DMS79 treated with DMSO at 0.1 percent for 48 hours (cell line): Measurements from ENCODE around the gene EIF2AK2.

Source experiments
- DNase-seq: peaks from one replicate; lab custom pipeline; 2025; lab: John Stamatoyannopoulos, UW

The EIF2AK2 gene

DNA sequence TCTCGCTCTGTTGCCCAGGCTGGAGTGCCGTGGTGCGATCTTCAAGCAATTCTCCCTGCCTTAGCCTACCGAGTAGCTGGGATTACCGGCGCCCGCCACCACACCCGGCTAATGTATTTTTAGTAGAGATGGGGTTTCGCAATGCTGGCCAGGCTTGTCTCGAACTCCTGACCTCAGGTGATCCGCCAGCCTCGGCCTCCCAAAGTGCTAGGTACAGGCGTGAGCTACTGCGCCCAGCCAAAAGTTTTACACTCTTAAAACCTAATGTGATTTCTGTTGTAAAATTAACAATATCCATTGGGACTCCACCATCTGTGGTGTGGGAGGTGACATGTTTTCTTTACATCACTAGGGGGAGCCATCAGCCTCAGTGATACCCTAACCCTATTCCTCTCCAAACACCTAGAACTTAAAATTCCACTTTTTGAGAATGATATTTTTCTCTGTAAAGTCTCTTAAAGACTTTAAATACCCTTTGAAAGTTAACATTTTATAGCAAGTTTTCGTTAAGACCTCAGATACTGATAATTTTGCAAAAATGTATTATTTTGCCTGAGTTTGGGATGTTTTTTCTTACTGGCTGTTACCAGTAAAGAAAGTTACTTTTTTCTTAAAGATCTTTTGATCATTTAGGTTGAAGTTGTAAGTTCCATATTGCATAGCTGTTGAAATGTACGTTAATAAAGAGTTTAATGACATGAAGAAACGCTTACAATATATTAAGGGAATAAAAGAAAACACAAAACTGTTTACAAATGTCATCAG, 11.6 kb upstream of the EIF2AK2 start:
- peak; percentile 14 for DNase-seq

DNA sequence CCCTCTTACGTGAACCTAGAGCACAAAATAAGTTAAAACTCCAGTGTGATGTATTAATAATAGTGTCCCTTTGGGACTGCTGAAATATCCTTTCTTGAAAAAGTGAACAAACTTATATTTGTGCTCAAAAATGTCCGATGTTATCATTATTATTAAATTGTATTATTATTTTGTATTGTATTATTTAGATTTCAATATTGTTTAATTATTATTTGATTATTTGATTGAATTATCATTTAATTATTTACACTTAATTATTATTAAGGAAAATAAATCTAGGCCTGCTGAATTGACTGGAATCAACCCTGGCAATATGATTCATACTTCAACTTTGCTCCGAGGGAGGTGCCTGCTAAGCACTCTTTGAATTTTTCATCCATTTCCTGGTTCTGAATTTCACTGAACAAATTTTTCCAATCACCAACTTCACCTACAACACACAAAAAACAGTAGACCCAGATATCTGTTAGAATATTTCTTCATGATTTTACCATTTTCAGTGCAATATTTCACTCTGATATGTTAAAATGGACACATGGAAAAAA, 10.9 kb upstream of the EIF2AK2 start:
- no peak for DNase-seq

DNA sequence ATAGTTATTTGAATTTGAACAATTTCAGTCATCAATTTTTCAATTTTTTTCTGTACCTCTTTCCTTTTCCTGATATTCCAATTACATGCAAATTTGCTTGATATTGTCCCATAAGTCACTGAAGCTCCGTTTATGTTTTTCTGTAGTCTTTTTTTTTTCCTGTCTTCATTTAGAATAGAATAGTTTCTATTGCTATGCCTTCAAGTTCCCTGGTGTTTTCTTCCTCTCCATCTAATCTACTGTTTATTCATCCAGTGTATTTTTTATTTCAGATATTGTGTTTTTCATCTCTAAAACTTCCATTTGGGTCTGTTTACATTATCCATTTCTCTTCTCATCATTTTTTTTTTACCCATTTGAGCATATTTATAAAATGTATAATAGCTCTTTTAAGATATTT, 8.0 kb upstream of the EIF2AK2 start:
- no peak for DNase-seq

DNA sequence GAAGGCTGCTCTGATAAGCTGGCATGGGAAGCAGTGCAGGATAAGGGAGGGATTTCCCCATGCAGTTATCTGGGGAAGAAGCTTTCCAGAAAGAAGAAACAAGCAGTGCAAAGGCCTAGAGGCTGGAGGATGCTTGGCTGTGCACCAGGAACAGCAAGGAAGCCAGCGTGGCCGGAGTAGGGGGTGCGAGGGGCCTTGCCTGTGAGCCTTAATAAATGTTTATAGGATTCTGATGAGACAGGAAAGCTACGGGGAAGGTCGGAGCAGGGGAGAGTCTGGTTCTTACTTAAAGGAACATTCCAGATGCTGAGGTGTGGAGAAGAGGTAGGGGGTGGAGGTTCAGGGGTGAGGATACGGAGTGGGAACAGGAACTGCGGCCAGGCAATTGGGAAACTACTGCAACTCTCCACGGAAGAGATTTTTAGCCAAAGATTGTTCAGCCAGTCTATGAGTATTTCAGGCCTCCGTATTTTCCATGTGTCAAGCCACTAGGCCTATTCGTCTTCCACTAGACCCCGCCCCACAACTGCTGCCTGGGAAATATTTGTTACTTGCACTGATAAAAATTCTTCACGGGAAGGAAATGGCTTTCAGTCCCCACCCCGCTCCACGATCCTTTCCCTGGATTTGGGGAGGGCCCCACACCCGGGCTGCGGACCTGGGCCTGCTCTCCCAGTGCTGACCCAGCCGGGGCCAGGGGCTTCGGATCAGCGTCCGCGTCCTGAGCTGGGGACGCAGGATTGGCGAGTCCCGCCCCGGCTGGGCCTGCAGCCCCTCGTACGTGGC, 516 bp downstream of the EIF2AK2 start:
- DNase-seq: peak; percentile 45

DNA sequence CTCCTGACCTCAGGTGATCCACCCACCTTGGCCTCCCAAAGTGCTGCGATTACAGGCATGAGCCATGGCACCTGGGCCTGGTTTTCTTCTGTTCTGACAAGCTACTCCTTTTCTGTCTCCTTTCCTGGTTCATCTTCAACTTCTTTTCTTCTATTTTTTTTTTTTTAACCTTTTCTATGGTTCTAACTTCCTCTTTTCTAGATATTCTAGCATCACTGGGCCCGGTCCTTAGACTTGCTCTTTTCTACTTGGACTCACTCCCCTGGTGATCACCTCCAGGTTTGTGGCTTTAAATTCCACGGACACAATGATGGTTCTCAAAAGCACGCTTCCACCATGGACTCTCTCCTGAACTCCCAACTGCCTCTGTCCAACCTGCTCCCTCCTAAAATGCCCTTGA, 2.0 kb downstream of the EIF2AK2 start:
- DNase-seq: no peak

DNA sequence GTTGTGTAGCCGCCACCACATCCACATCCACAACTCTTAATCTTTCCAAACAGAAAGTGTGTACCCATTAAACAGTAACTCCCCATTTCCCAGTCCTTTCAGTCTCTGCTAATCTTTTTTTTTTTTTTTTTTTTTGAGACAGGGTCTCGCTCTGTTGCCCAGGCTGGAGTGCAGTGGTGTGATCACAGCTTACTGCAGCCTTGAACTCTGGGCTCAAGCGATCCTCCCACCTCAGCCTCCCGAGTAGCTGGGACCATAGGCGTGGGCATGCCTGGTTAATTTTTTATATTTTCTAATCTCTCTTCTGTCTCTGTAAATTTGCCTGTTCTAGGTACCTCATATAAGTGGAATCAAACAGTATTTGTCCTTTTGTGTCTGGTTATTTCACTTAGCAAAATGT, 3.6 kb downstream of the EIF2AK2 start:
- no peak for DNase-seq

DNA sequence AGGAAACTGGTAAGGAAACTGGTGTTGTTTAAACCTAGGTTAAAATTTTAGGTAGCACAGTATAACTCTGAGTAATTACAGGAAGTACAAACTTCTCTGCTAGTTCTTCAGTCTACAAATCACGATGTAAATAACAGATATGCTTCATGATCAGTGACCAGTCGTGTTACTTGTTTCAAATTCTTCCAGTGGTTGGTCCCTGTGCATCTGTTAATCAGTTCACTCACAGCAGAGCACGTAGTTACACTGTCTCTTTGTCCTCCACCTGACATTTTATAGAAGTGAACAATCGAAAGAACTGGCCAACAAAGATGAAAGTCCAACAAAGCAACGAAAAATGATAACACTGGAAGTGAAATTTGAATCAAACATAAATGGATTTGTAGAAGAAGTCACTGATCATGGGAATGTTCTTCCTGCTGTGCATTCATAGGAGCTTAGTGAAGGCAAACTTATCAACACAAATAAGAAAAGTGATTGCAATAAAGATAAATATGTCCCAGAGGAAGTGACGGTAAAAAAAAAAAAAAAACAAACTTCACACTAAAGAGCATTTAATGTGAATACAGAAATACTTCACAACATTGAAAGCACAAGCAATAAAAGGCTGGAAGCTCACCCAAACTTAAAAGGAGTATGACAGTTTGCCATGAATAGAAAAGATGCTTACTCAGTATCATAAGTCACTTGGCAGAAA, 7.0 kb downstream of the EIF2AK2 start:
- no peak for DNase-seq

DNA sequence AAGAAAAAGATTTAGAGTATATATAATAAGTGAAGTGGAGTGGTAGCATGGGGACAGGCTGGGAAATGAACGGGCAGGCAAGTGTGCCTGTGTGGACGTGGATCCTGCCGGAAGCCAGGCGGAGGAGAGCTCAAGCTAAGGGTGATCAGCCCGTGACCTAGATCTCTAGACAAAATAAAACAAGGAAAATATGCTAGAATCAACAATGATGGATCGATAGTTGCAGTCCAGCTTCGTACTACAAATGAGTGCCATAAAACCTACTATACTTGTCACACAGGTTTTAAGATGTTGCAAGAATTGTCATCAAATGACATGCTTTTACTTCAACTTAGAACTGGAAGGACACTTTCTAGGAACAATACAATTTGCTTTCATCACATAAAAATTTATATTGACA, 8.5 kb downstream of the EIF2AK2 start:
- no peak for DNase-seq

DNA sequence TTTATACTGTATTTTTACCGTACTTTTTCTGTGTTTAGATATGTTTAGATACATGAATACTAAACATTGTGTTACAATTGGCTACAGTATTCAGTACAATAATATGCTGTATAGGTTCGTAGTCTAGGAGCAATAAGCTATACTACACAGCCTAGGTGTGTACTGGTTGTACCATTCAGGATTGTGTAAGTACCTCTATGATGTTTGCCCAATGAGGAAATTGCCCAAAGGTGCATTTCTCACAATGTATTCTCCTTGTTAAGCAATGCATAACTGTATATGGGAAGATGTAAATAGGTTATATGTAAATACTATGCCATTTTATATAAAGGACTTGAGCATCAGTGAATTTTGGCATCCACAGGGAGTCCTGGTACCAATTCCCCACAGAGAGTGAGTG, 10.7 kb downstream of the EIF2AK2 start:
- no peak for DNase-seq

DNA sequence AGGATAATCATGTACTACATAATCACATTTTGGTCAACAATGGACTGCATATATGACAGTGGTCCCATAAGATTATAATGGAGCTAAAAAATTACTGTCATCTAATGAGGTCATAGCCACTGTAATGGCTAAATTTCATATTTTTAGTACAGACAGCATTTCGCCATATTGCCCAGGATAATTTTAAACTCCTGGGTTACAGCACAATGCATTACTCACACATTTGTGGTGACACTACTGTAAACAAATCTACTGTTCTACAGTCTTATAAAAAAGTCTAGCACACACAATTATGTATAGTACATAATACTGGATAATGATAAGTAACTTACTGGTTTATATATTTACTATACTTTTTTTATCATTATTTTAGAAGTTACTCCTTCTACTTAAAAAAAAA, 12.8 kb downstream of the EIF2AK2 start:
- DNase-seq: no peak

DNA sequence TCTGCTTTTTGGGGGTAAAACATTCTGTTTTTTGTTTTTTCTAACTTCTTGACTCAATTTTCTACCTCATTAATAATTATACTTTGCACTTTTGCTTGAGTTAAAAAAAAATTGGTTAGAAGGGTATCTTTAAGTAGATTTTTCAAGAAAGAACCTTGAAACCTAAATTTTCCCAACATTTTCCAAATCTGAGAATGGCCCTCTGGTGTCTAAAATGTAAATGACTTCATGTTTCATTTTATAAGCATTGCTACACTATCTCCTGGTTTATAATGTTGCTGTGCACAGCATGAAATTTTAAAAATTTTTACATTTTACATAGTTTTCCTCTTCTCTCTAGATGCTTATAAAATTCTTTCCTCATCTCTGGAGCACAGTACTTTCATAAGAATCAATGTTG, 14.2 kb downstream of the EIF2AK2 start:
- no peak for DNase-seq

DNA sequence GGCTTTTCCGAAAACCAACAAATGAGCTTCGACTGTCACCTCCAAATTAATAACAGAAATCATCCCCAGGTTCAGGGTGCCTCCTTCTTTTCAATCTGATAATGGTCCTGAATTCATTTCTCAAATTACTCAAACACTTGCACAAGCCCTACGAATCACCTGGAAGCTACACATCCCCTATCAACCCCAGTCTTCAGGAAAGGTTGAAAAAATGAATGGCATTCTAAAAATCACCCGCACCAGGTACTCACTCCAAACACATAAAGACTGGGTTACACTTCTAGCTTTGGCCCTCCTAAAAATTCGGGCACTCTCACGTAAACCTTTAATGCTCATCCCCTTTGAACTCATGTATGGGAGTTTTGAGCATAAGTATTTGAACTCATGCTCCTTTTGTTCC, 23.9 kb downstream of the EIF2AK2 start:
- no peak for DNase-seq

DNA sequence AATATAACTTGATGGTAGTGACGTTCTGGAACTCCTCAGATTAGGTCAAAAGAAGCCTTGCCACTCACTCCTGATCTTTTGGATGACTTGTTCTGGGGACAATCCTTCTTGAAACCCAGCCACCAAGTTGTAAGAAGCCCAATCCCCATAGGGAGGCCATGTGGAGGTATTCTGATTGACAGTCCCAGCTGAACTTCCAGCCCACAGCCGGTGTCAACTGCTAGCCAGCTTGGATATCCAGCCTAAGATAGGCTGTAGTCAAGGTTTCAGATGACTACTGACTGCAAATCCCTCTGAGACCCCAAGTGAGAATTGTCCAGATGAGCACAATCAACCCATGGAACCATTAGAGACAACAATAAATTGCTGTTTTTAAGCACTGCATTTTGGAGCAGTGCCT, 31.4 kb downstream of the EIF2AK2 start:
- no peak for DNase-seq

DNA sequence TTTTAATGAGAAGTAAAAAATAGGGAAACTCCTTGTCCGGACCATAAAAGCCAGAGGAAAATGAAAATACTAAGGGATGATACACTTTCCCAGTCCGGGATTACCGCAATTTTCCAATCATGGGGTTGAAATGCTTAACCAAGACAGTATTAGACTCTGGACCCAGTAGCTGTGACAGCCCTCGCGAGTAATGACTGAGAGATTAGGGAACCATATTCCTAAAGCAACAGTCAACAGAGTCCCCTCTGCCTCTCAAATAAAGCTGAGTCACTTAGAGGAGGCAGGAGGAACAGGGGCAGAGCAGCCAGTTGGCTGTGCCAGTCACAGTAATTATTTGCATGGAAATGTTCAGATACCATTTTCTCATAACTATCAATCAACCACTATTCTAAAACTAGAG, 37.6 kb downstream of the EIF2AK2 start:
- DNase-seq: no peak

DNA sequence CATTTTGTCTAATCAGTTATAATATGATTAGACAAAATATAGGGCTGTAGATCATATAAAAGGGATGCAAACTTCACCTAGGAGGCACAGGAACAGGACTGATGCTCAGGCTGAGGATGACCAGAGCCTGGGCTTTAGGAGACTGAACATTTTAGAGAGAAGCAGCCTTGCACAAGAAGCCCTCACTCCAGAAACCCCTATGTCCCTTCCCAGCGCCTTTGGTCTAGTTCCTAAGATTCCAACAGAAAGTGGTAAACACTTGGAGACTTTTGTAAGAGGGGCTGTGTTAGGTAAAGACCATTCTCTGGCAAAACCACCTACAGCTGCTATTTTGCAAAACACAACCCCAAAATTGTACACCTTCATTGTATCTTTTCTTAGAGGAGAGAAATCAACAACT, 39.2 kb downstream of the EIF2AK2 start:
- DNase-seq: no peak

DNA sequence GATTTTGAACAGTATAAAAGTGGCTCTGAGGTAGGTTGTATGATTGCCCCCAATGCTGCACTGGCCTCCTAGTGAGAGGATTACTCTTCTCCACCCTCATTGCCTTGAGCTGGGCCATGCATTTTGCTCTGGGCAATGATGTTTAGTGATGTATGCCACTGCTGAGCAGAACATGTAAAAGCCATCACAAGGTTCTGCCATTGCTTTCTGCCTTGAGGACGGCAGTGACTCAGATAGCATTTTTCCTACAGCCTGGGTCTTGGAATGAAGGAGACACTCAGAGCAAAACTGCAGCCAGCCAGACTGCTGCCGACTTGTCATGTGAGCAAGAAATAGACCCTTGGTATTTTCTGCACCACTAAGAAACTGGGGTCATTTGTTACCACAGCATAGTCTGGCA, 44.8 kb downstream of the EIF2AK2 start:
- no peak for DNase-seq

DNA sequence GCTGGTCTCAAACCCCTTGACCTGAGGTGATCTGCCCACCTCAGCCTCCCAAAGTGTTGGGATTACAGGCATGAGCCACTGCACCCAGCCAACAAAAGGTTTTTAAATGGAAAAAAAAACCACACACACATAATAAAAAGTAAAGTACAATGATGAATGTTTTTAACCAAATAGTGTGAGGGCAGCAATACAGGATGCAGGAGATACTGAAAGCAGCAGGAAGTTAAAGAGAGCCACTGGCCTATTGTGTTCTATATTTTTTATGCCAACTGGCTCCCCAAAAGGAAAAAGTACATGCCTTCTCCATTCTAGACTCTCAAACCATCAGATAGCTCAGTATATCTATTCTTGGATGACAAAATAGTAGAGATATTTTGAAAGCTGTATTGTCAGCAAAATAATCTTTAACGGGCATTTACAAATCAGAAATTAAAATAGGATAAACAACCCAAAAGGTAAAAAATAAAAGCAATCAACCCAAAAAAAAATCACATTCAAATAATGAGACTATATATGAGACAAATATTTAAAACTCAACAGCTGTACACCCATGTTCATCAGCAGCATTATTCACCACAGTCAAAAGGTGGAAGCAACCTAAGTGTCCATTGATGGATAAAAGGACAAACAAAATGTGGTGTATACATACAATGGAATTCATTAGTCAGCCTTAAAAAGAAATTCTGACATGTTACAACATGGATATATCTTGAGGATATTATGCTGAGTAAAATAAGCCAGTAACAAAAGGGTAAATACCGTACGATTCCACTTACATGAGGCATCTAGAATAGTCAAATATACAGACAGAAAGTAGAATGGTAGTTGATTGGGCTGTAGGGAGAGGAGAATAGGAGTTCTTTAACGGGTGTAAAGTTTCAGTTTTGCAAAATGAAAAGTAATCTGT, 46.2 kb downstream of the EIF2AK2 start:
- no peak for DNase-seq

DNA sequence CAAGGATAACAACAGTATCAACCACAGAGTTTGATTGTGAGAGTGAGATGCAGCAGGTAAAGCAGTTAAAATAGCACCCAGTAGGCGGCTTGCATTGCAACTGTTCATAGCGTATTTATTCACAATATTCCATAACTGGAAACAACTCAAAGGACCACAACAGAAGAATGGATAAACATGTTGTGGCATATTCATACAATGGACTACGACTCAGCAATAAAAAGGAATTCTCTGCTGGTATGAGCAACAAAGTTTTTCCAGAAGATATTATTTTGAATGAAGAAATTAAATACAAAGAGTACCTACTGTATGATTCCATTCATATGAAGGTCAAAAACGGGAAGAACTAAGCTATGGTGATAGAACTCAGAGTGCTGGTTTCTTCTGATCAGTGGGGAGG, 47.3 kb downstream of the EIF2AK2 start:
- DNase-seq: no peak

DNA sequence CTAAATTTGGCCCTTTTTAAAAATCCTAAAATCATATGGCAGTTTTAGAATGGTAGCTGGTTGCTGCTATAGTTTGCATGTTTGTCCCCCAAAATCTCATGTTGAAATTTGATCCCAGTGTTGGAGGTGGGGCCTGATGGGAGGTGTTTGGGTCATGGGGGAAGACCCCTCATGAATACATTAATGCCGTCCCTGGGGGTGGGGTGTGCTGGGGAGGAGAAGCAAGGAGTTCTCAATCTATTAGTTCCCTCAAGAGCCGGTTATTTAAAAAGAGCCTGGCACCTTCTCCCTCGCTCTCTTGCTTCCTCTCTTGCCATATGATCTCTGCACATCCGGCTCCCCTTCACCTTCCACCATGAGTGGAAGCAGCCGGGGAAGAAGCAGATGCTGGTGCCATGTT, 51.6 kb downstream of the EIF2AK2 start:
- no peak for DNase-seq

DNA sequence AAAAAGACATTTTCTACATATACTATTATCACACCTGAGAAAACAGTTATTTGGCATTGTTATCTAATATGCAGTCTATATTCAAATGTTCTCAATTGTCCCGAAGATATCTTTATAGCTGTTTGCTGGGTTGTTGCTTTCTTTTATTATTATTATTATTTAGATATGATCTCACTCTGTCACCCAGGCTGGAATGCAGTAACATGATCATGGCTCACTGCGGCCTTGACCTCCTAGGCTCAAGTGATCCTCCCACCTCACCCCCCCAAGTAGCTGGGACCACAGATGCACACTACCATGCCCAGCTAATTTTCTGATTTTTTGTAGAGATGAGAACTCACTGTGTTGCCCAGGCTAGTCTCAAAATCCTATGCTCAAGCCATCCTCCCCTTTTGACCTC, 52.6 kb downstream of the EIF2AK2 start:
- no peak for DNase-seq

DNA sequence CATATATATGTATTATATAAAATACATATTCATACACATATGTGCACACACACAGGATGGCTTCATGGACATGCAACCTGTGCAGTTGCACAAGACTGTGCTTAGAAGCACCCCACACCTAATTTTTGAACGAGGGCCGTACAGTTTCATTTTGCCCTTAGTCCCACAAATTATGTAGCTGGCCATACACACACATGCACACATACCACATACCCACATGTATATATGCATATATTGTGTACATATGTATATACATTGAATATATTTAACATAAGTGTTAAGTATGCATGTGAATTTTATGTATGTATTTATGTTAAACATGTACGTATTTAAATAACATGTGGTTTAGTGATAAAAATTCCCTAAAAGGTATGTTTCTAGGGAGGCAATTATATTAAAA, 54.2 kb downstream of the EIF2AK2 start:
- no peak for DNase-seq

DNA sequence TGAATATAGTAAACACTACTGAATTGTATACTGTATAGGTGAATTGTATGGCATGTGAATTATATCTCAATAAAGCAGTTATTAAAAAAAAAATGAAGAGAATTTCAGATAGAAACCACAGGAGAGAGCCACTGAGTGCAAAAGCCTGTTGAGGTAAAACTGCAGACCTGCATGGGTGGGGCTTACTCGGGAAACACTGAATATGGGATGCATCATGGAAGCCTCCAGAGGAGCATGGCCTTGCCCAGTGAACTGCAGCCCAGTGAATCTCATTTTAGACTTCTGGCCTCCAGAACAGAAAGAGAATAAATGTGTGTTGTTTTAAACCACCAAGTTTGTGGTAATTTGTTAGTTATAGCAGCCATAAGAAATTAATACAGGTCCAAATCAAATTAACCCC, 56.7 kb downstream of the EIF2AK2 start:
- DNase-seq: no peak
